HUES6 (cell line): ENCODE results near the gene RAB40A.
A peak's percentile ranks its signal among the peaks of the same experiment; 100 is the strongest.
"Not testable (repeated sequence)": the region's sequence is repeated elsewhere in the genome, so short reads cannot be mapped to it uniquely, and the experiment has no call there.

Experiments
- H3K27ac ChIP-seq: 2 replicates; pipeline ENCODE4 v1.7.0; 2013; ENCODE audit warnings: low read depth, mild to moderate bottlenecking, low read length, inconsistent platforms
- H3K27me3 ChIP-seq: 2 replicates; pipeline ENCODE4 v1.6.1; 2013; ENCODE audit warnings: low read length; ENCODE audit not compliant: control insufficient read depth, insufficient read depth
- H3K36me3 ChIP-seq: 2 replicates; pipeline ENCODE4 v1.6.1; 2013; ENCODE audit warnings: low read length; ENCODE audit not compliant: control insufficient read depth, insufficient read depth
- H3K4me1 ChIP-seq: 2 replicates; pipeline ENCODE4 v1.6.1; 2013; ENCODE audit warnings: low read length; ENCODE audit not compliant: control insufficient read depth, insufficient read depth
- H3K4me3 ChIP-seq: 2 replicates; pipeline ENCODE4 v1.5.1; 2013; ENCODE audit warnings: low read depth, low read length
- H3K9ac ChIP-seq: one replicate; pipeline ENCODE4 v1.6.1; 2013; ENCODE audit warnings: mild to moderate bottlenecking, low read length
- H3K9me3 ChIP-seq: 2 replicates; pipeline ENCODE4 v1.6.1; 2013; ENCODE audit warnings: low read depth, low read length; ENCODE audit not compliant: control insufficient read depth, insufficient read depth

The RAB40A gene

GRCh38 chrX:103467156-103467555, 52.1 kb downstream of the RAB40A start:
- H3K9ac ChIP-seq = no peak overlapping the region
- H3K27me3 ChIP-seq = peaks cover 26% of the 10 kb centered on the region; the same call in 1 of the 2 replicates
- H3K9me3 ChIP-seq = no peaks in the 10 kb centered on the region
- H3K4me1 ChIP-seq = peaks cover 9% of the 10 kb centered on the region; the same call in 1 of the 2 replicates
- peaks cover 22% of the 10 kb centered on the region for H3K36me3 ChIP-seq
- no peak overlapping the region for H3K4me3 ChIP-seq
- no peak overlapping the region for H3K27ac ChIP-seq

GRCh38 chrX:103464774-103465117, 54.5 kb downstream of the RAB40A start:
- Histone ChIP-seq H3K9ac (no peak overlapping the region), H3K36me3 (peaks cover 25% of the 10 kb centered on the region), H3K4me3 (peak overlapping the region; percentile 22; the same call in 1 of the 2 replicates), H3K4me1 (peaks cover 9% of the 10 kb centered on the region; the same call in 1 of the 2 replicates), H3K27ac (no peak overlapping the region), H3K9me3 (peaks cover 12% of the 10 kb centered on the region), H3K27me3 (peaks cover 15% of the 10 kb centered on the region; the same call in 1 of the 2 replicates)

GRCh38 chrX:103464072-103464773, 55.1 kb downstream of the RAB40A start:
- Histone ChIP-seq H3K27me3 (peaks cover 12% of the 10 kb centered on the region; the same call in 1 of the 2 replicates), H3K9me3 (peaks cover 12% of the 10 kb centered on the region), H3K4me1 (peaks cover 9% of the 10 kb centered on the region; the same call in 1 of the 2 replicates), H3K4me3 (peak overlapping the region; percentile 22; the same call in 1 of the 2 replicates), H3K36me3 (peaks cover 21% of the 10 kb centered on the region), H3K9ac (no peak overlapping the region), H3K27ac (no peak overlapping the region)

- peaks cover 12% of the 10 kb centered on the region for H3K9me3 ChIP-seq
- peaks cover 12% of the 10 kb centered on the region for H3K36me3 ChIP-seq
- no peak overlapping the region for H3K9ac ChIP-seq
- H3K4me1 ChIP-seq = peaks cover 9% of the 10 kb centered on the region; the same call in 1 of the 2 replicates
- H3K27ac ChIP-seq = no peak overlapping the region
- no peak overlapping the region for H3K4me3 ChIP-seq
- H3K27me3 ChIP-seq = peaks cover 5% of the 10 kb centered on the region; the same call in 1 of the 2 replicates
Observed at GRCh38 chrX:103461156-103461555, 58.1 kb downstream of the RAB40A start.

- not testable (repeated sequence) for H3K4me1 ChIP-seq, H3K9ac ChIP-seq, H3K4me3 ChIP-seq, H3K27ac ChIP-seq, H3K27me3 ChIP-seq
- peaks cover 12% of the 10 kb centered on the region for H3K9me3 ChIP-seq
- peaks cover 12% of the 10 kb centered on the region for H3K36me3 ChIP-seq
Observed at GRCh38 chrX:103460001-103460755, 59.1 kb downstream of the RAB40A start.

GRCh38 chrX:103453655-103454054, 65.6 kb downstream of the RAB40A start:
- H3K27me3 ChIP-seq = no peaks in the 10 kb centered on the region; the same call in 1 of the 2 replicates
- H3K9me3 ChIP-seq = peaks cover 13% of the 10 kb centered on the region
- no peaks in the 10 kb centered on the region for H3K4me1 ChIP-seq
- no peak overlapping the region for H3K27ac ChIP-seq
- H3K9ac ChIP-seq = no peak overlapping the region
- peaks cover 36% of the 10 kb centered on the region for H3K36me3 ChIP-seq
- no peak overlapping the region for H3K4me3 ChIP-seq
